OCI-LY3 (cell line): ENCODE results near the gene DDX49.

Source experiments
- CTCF ChIP-seq: fragments of 200-600, 300-600 bp; sonication (generic); IDR thresholded peaks from 2 replicates; pipeline ENCODE4 v1.5.1; 2014; ENCODE audit warnings: antibody characterized with exemption, low read length, low read depth
- EZH2phosphoT487 ChIP-seq: fragments of 200-600 bp; shearing (Covaris generic); IDR thresholded peaks from 2 replicates; pipeline ENCODE4 v1.6.1; 2018; ENCODE audit warnings: antibody characterized with exemption, mixed run types, low read depth

- TF ChIP-seq CTCF (no peak), EZH2phosphoT487 (no peak)
These were observed 34.6 kb downstream of the DDX49 start for GRCh38 chr19:18954094-18954493.
